GM23338 (cell line): ENCODE measurements around the gene SCGB3A1. TPM values are rescaled to one million over a fixed set of nuclear protein-coding genes. Genes with fewer than 3 reads are reported as not detected.

Source experiments
- ATAC-seq: fragments of 200-7000 bp; cut with Tn5 transposase; 3 replicates; pipeline ENCODE4 v1.9.1; 2020
- DNase-seq: peaks from one replicate; pipeline ENCODE4 v3.0.0-alpha.2; 2015; ENCODE audit warnings: low spot score
- H2AFZ ChIP-seq: fragments of 200-600 bp; sonication (generic); 2 replicates; pipeline ENCODE4 v1.8.0; 2016; ENCODE audit warnings: antibody characterized with exemption, mild to moderate bottlenecking, moderate library complexity
- H3F3A ChIP-seq: fragments of 200-600 bp; sonication (generic); replicated peaks from 2 replicates; pipeline ENCODE4 v1.8.0; 2017; ENCODE audit warnings: antibody characterized with exemption, mixed run types, low read depth
- H3K27ac ChIP-seq: fragments of 200-600 bp; sonication (generic); 2 replicates; pipeline ENCODE4 v1.6.1; 2016; ENCODE audit warnings: low read depth
- H3K27me3 ChIP-seq: fragments of 200-600 bp; sonication (generic); 2 replicates; pipeline ENCODE4 v1.8.0; 2016; ENCODE audit warnings: mild to moderate bottlenecking, mixed run types, moderate library complexity; ENCODE audit not compliant: insufficient read depth
- H3K36me3 ChIP-seq: fragments of 200-600 bp; sonication (generic); 2 replicates; pipeline ENCODE4 v1.8.0; 2016; ENCODE audit warnings: mild to moderate bottlenecking; ENCODE audit not compliant: insufficient read depth
- H3K4me1 ChIP-seq: fragments of 200-600 bp; sonication (generic); 2 replicates; pipeline ENCODE4 v1.8.0; 2016; ENCODE audit warnings: mild to moderate bottlenecking, moderate library complexity; ENCODE audit not compliant: insufficient read depth
- H3K4me2 ChIP-seq: fragments of 200-600 bp; sonication (generic); 2 replicates; pipeline ENCODE4 v1.7.1; 2017; ENCODE audit warnings: mixed run types
- H3K4me3 ChIP-seq: fragments of 200-600 bp; sonication (generic); 2 replicates; pipeline ENCODE4 v1.6.1; 2016; ENCODE audit warnings: mixed run types
- H3K79me2 ChIP-seq: fragments of 200-600 bp; sonication (generic); replicated peaks from 2 replicates; pipeline ENCODE4 v1.8.0; 2017; ENCODE audit warnings: mild to moderate bottlenecking; ENCODE audit not compliant: insufficient read depth
- H3K9me2 ChIP-seq: fragments of 200-600 bp; sonication (generic); 2 replicates; pipeline ENCODE4 v1.8.0; 2017; ENCODE audit not compliant: insufficient read depth
- H4K20me1 ChIP-seq: fragments of 200-600 bp; sonication (generic); replicated peaks from 2 replicates; pipeline ENCODE4 v1.8.0; 2017; ENCODE audit warnings: mild to moderate bottlenecking; ENCODE audit not compliant: insufficient read depth
- H3K27ac Mint-ChIP-seq: 2 replicates; pipeline ENCODE4 v1.8.0; 2020; ENCODE audit warnings: inconsistent platforms, mild to moderate bottlenecking, moderate library complexity, mixed read lengths
- H3K27me3 Mint-ChIP-seq: 3 replicates; pipeline ENCODE4 v1.8.0; 2022; ENCODE audit warnings: low read depth, mild to moderate bottlenecking, moderate library complexity, mixed read lengths, inconsistent platforms; ENCODE audit not compliant: insufficient read depth, poor library complexity
- H3K36me3 Mint-ChIP-seq: 3 replicates; pipeline ENCODE4 v1.8.0; 2021; ENCODE audit warnings: low read depth, mild to moderate bottlenecking, inconsistent platforms, moderate library complexity, mixed read lengths
- H3K4me1 Mint-ChIP-seq: 3 replicates; pipeline ENCODE4 v1.8.0; 2020; ENCODE audit warnings: mild to moderate bottlenecking, inconsistent platforms, mixed read lengths
- H3K4me3 Mint-ChIP-seq: 3 replicates; pipeline ENCODE4 v1.8.0; 2021; ENCODE audit warnings: moderate library complexity, mild to moderate bottlenecking, inconsistent platforms, mixed read lengths
- H3K9me3 Mint-ChIP-seq: 3 replicates; pipeline ENCODE4 v1.8.0; 2020; ENCODE audit warnings: moderate library complexity, mild to moderate bottlenecking, inconsistent platforms, mixed read lengths
- CREB1 ChIP-seq: fragments of 250-450 bp; sonication (Bioruptor Pico); IDR thresholded peaks from 2 replicates; pipeline ENCODE4 v1.5.0; 2020; ENCODE audit warnings: low read depth, mild to moderate bottlenecking, moderate library complexity
- ETS1 ChIP-seq: IDR thresholded peaks from 2 replicates; pipeline ENCODE4 v1.6.1; 2016; ENCODE audit warnings: antibody characterized with exemption
- EZH2 ChIP-seq: fragments of 200-600 bp; sonication (generic); IDR thresholded peaks from one replicate; pipeline ENCODE4 v1.8.0; 2017; ENCODE audit warnings: antibody characterized with exemption, mild to moderate bottlenecking, low read depth; ENCODE audit not compliant: unreplicated experiment
- EZH2phosphoT487 ChIP-seq: fragments of 200-600 bp; sonication (generic); IDR thresholded peaks from one replicate; pipeline ENCODE4 v1.8.1; 2018; ENCODE audit warnings: antibody characterized with exemption; ENCODE audit not compliant: unreplicated experiment
- JUNB ChIP-seq: IDR thresholded peaks from one replicate; pipeline ENCODE4 v1.6.1; 2016; ENCODE audit warnings: antibody characterized with exemption; ENCODE audit not compliant: unreplicated experiment
- NANOG ChIP-seq: IDR thresholded peaks from 2 replicates; pipeline ENCODE4 v1.6.1; 2016; ENCODE audit warnings: antibody characterized with exemption, borderline replicate concordance
- POLR2AphosphoS5 ChIP-seq: IDR thresholded peaks from 2 replicates; pipeline ENCODE4 v1.6.1; 2016; ENCODE audit warnings: antibody characterized with exemption, low read depth
- REST ChIP-seq: IDR thresholded peaks from one replicate; pipeline ENCODE4 v1.6.1; 2018; ENCODE audit warnings: antibody characterized with exemption; ENCODE audit not compliant: unreplicated experiment
- STAT1 ChIP-seq: IDR thresholded peaks from one replicate; pipeline ENCODE4 v1.6.1; 2016; ENCODE audit warnings: antibody characterized with exemption; ENCODE audit not compliant: unreplicated experiment
- ZNF114 ChIP-seq: fragments of 250-450 bp; sonication (Bioruptor Pico); IDR thresholded peaks from 2 replicates; pipeline ENCODE4 v1.5.0; 2020; ENCODE audit warnings: mild to moderate bottlenecking, moderate library complexity
- ZNF331 ChIP-seq: fragments of 250-450 bp; sonication (Bioruptor Pico); IDR thresholded peaks from 2 replicates; pipeline ENCODE4 v1.5.0; 2020; ENCODE audit warnings: low read depth, mild to moderate bottlenecking, moderate library complexity
- polyA plus RNA-seq: library from polyadenylated mRNA; unstranded; fragments of >200 nt; fragmentation: Nextera tagmentation; extraction: Ambion mirVana; gene quantifications from 2 replicates; pipeline ENCODE4 v1.2.1, GENCODE V29; 2016
- total RNA-seq: library from RNA; depleted of rRNA; stranded (reverse); fragments of >200 nt; shearing (Covaris generic); gene quantifications from 2 replicates; pipeline ENCODE4 v1.2.3, GENCODE V29; 2014
- TF ChIP-seq, protein P1 (sequence below): fragments of 250-450 bp; sonication (Bioruptor Pico); IDR thresholded peaks from 2 replicates; pipeline ENCODE4 v1.5.0; 2020; ENCODE audit warnings: mild to moderate bottlenecking, moderate library complexity
- TF ChIP-seq, protein P2 (sequence below), 2 experiments: fragments of 200-600 bp in 1 of 2; sonication (generic) in 1 of 2; conservative IDR thresholded peaks; 2 replicates each; pipeline versions ENCODE4 v1.5.1 to v1.6.1; 2016 to 2017; ENCODE audit warnings: antibody characterized with exemption in 2 of 2, low read depth in 2 of 2, mild to moderate bottlenecking in 2 of 2, moderate library complexity in 1 of 2

Gene SCGB3A1
- total and polyA plus RNA-seq, 2 experiments from 2014 or later, result not detected

- no peak overlapping the region for H3K27ac ChIP-seq
- no peaks in the 10 kb centered on the region for H3F3A ChIP-seq
- H3K4me1 Mint-ChIP-seq, result no peaks in the 10 kb centered on the region
- H3K4me3 Mint-ChIP-seq, result no peak overlapping the region
- peaks cover 2% of the 10 kb centered on the region for H3K27me3 Mint-ChIP-seq
- no peaks in the 10 kb centered on the region for H3K27me3 ChIP-seq
- H3K79me2 ChIP-seq, result peaks cover 55% of the 10 kb centered on the region
- H3K36me3 Mint-ChIP-seq, result peaks cover 62% of the 10 kb centered on the region
- peaks cover 20% of the 10 kb centered on the region for H3K36me3 ChIP-seq
- TF ChIP-seq EZH2phosphoT487 (no peak), ZNF331 (CRISPR knock-in tag) (no peak), NANOG (no peak), EZH2 (no peak), STAT1 (no peak), ZNF114 (CRISPR knock-in tag) (no peak), REST (no peak), ETS1 (no peak), JUNB (no peak), POLR2AphosphoS5 (no peak), CREB1 (no peak)
- TF ChIP-seq, protein P1, sequence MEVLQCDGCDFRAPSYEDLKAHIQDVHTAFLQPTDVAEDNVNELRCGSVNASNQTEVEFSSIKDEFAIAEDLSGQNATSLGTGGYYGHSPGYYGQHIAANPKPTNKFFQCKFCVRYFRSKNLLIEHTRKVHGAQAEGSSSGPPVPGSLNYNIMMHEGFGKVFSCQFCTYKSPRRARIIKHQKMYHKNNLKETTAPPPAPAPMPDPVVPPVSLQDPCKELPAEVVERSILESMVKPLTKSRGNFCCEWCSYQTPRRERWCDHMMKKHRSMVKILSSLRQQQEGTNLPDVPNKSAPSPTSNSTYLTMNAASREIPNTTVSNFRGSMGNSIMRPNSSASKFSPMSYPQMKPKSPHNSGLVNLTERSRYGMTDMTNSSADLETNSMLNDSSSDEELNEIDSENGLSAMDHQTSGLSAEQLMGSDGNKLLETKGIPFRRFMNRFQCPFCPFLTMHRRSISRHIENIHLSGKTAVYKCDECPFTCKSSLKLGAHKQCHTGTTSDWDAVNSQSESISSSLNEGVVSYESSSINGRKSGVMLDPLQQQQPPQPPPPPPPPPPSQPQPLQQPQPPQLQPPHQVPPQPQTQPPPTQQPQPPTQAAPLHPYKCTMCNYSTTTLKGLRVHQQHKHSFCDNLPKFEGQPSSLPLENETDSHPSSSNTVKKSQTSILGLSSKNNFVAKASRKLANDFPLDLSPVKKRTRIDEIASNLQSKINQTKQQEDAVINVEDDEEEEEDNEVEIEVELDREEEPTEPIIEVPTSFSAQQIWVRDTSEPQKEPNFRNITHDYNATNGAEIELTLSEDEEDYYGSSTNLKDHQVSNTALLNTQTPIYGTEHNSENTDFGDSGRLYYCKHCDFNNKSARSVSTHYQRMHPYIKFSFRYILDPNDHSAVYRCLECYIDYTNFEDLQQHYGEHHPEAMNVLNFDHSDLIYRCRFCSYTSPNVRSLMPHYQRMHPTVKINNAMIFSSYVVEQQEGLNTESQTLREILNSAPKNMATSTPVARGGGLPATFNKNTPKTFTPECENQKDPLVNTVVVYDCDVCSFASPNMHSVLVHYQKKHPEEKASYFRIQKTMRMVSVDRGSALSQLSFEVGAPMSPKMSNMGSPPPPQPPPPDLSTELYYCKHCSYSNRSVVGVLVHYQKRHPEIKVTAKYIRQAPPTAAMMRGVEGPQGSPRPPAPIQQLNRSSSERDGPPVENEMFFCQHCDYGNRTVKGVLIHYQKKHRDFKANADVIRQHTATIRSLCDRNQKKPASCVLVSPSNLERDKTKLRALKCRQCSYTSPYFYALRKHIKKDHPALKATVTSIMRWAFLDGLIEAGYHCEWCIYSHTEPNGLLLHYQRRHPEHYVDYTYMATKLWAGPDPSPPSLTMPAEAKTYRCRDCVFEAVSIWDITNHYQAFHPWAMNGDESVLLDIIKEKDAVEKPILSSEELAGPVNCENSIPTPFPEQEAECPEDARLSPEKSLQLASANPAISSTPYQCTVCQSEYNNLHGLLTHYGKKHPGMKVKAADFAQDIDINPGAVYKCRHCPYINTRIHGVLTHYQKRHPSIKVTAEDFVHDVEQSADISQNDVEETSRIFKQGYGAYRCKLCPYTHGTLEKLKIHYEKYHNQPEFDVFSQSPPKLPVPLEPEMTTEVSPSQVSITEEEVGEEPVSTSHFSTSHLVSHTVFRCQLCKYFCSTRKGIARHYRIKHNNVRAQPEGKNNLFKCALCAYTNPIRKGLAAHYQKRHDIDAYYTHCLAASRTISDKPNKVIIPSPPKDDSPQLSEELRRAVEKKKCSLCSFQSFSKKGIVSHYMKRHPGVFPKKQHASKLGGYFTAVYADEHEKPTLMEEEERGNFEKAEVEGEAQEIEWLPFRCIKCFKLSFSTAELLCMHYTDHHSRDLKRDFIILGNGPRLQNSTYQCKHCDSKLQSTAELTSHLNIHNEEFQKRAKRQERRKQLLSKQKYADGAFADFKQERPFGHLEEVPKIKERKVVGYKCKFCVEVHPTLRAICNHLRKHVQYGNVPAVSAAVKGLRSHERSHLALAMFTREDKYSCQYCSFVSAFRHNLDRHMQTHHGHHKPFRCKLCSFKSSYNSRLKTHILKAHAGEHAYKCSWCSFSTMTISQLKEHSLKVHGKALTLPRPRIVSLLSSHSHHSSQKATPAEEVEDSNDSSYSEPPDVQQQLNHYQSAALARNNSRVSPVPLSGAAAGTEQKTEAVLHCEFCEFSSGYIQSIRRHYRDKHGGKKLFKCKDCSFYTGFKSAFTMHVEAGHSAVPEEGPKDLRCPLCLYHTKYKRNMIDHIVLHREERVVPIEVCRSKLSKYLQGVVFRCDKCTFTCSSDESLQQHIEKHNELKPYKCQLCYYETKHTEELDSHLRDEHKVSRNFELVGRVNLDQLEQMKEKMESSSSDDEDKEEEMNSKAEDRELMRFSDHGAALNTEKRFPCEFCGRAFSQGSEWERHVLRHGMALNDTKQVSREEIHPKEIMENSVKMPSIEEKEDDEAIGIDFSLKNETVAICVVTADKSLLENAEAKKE (CRISPR knock-in tag), result no peak
- TF ChIP-seq, protein P2, sequence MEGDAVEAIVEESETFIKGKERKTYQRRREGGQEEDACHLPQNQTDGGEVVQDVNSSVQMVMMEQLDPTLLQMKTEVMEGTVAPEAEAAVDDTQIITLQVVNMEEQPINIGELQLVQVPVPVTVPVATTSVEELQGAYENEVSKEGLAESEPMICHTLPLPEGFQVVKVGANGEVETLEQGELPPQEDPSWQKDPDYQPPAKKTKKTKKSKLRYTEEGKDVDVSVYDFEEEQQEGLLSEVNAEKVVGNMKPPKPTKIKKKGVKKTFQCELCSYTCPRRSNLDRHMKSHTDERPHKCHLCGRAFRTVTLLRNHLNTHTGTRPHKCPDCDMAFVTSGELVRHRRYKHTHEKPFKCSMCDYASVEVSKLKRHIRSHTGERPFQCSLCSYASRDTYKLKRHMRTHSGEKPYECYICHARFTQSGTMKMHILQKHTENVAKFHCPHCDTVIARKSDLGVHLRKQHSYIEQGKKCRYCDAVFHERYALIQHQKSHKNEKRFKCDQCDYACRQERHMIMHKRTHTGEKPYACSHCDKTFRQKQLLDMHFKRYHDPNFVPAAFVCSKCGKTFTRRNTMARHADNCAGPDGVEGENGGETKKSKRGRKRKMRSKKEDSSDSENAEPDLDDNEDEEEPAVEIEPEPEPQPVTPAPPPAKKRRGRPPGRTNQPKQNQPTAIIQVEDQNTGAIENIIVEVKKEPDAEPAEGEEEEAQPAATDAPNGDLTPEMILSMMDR (conservative IDR thresholded peaks at IDR 0.05; ENCODE audit: low read depth in 2 of 2), result no peak
- DNase-seq, result no peak
- H3K9me2 ChIP-seq, result no peaks in the 10 kb centered on the region
- H3K9me3 Mint-ChIP-seq, result no peaks in the 10 kb centered on the region
- no peak overlapping the region for H2AFZ ChIP-seq
- no peak overlapping the region for H3K4me3 ChIP-seq
- H4K20me1 ChIP-seq, result peaks cover 48% of the 10 kb centered on the region
- H3K4me2 ChIP-seq, result no peak overlapping the region
- no peak for ATAC-seq
- H3K27ac Mint-ChIP-seq, result no peak overlapping the region; the same call in 1 of the 2 replicates
- H3K4me1 ChIP-seq, result no peaks in the 10 kb centered on the region
Measured at GRCh38 chr5:180563994-180564393, 27.3 kb downstream of the SCGB3A1 start.
